HepG2 (cell line): ENCODE measurements around the gene STUB1. TPM values are rescaled to one million over a fixed set of nuclear protein-coding genes. Genes with fewer than 3 reads are reported as not detected.

Source experiments
- CREM ChIP-seq, 2 experiments: sonication (generic) in 1 of 2; formaldehyde crosslinking in 1 of 2; IDR thresholded peaks; 2 replicates each; pipeline versions ENCODE4 v1.4.0 to v1.6.1; 2016 to 2020; ENCODE audit warnings: antibody characterized with exemption in 1 of 2, mild to moderate bottlenecking in 1 of 2, missing genetic modification reagents in 1 of 2
- DNMT1 ChIP-seq: sonication (generic); formaldehyde crosslinking; IDR thresholded peaks from 2 replicates; pipeline ENCODE4 v1.5.1; 2020; ENCODE audit warnings: mild to moderate bottlenecking, missing genetic modification reagents
- DNMT3B ChIP-seq: conservative IDR thresholded peaks from 2 replicates; pipeline ENCODE4 v1.6.1; 2016; ENCODE audit warnings: missing biosample characterization, control low read depth
- GFI1 ChIP-seq: sonication (generic); formaldehyde crosslinking; IDR thresholded peaks from 2 replicates; pipeline ENCODE4 v1.5.0; 2020; ENCODE audit warnings: missing genetic modification reagents, mild to moderate bottlenecking, borderline replicate concordance
- MIXL1 ChIP-seq: IDR thresholded peaks from 2 replicates; pipeline ENCODE4 v1.6.1; 2016
- NBN ChIP-seq: fragments of 450-650 bp; conservative IDR thresholded peaks from 2 replicates; pipeline ENCODE4 v1.6.1; 2017
- PITX1 ChIP-seq: sonication (generic); formaldehyde crosslinking; IDR thresholded peaks from 2 replicates; pipeline ENCODE4 v1.5.1; 2020; ENCODE audit warnings: mild to moderate bottlenecking, missing genetic modification reagents
- PRMT3 ChIP-seq: sonication (generic); formaldehyde crosslinking; IDR thresholded peaks from 2 replicates; pipeline ENCODE4 v1.8.1; 2022; ENCODE audit warnings: low read depth, mild to moderate bottlenecking, moderate library complexity, missing genetic modification reagents, borderline replicate concordance
- SMARCC2 ChIP-seq: fragments of 450-650 bp; IDR thresholded peaks from 2 replicates; pipeline ENCODE4 v1.6.1; 2017; ENCODE audit warnings: antibody characterized with exemption, mild to moderate bottlenecking
- SMARCE1 ChIP-seq: fragments of 450-650 bp; IDR thresholded peaks from 2 replicates; pipeline ENCODE4 v1.6.1; 2017; ENCODE audit warnings: borderline replicate concordance
- SRF ChIP-seq: IDR thresholded peaks from 2 replicates; pipeline ENCODE4 v1.6.1; 2011; ENCODE audit warnings: mild to moderate bottlenecking, low read depth, low read length, moderate library complexity
- XRCC5 ChIP-seq: fragments of 200-400 bp; formaldehyde crosslinking; optimal IDR thresholded peaks from 2 replicates; pipeline ENCODE3; 2017; ENCODE audit warnings: mild to moderate bottlenecking, low read length
- ZFP41 ChIP-seq: sonication (generic); formaldehyde crosslinking; IDR thresholded peaks from 2 replicates; pipeline ENCODE4 v1.4.0; 2020; ENCODE audit warnings: mild to moderate bottlenecking, missing genetic modification reagents, borderline replicate concordance
- ZKSCAN8 ChIP-seq: IDR thresholded peaks from 2 replicates; pipeline ENCODE4 v1.6.1; 2016; ENCODE audit warnings: borderline replicate concordance, missing genetic modification reagents, missing compliant biosample characterization
- ZNF230 ChIP-seq: sonication (generic); formaldehyde crosslinking; IDR thresholded peaks from 2 replicates; pipeline ENCODE4 v1.4.0; 2020; ENCODE audit warnings: mild to moderate bottlenecking, missing genetic modification reagents
- ZNF597 ChIP-seq: sonication (generic); formaldehyde crosslinking; IDR thresholded peaks from 2 replicates; pipeline ENCODE4 v1.5.0; 2020; ENCODE audit warnings: missing genetic modification reagents
- ZNF670 ChIP-seq: sonication (generic); formaldehyde crosslinking; IDR thresholded peaks from 2 replicates; pipeline ENCODE4 v1.8.0; 2022; ENCODE audit warnings: mild to moderate bottlenecking, missing genetic modification reagents, borderline replicate concordance
- ZNF839 ChIP-seq: sonication (generic); formaldehyde crosslinking; IDR thresholded peaks from 2 replicates; pipeline ENCODE4 v1.4.0; 2020; ENCODE audit warnings: missing genetic modification reagents, mild to moderate bottlenecking, borderline replicate concordance
- ZSCAN9 ChIP-seq: IDR thresholded peaks from 2 replicates; pipeline ENCODE4 v1.6.1; 2016; ENCODE audit warnings: borderline replicate concordance
- polyA plus RNA-seq, 8 experiments: library from polyadenylated mRNA; depleted of rRNA in 3 of 8; stranded (reverse) in 7 of 8; unstranded in 1 of 8; fragments of >200 nt; fragmentation: Illumina TruSeq in 4 of 8; extraction: Trizol in 4 of 8; gene quantifications; 2 replicates each; pipeline versions ENCODE4 v1.2.1 to v1.2.3, GENCODE V29; 2011 to 2016; ENCODE audit warnings: low read depth in 4 of 8, missing spikeins in 1 of 8, mixed read lengths in 1 of 8; ENCODE audit not compliant: insufficient read depth in 1 of 8
- total RNA-seq, 5 experiments: library from RNA; depleted of rRNA; stranded (reverse); fragments of >200 nt; fragmentation: Illumina TruSeq; extraction: Trizol; gene quantifications; 2 replicates each; pipeline ENCODE4 v1.2.3, GENCODE V29; 2016; ENCODE audit warnings: low read depth in 1 of 5
- TF ChIP-seq, protein P1 (sequence below): sonication (generic); formaldehyde crosslinking; IDR thresholded peaks from 2 replicates; pipeline ENCODE4 v1.4.0; 2020; ENCODE audit warnings: missing genetic modification reagents, borderline replicate concordance
- TF ChIP-seq, protein P2 (sequence below): sonication (generic); formaldehyde crosslinking; IDR thresholded peaks from 2 replicates; pipeline ENCODE4 v1.8.0; 2022; ENCODE audit warnings: missing genetic modification reagents, mild to moderate bottlenecking, borderline replicate concordance
- TF ChIP-seq, protein P3 (sequence below): sonication (generic); formaldehyde crosslinking; IDR thresholded peaks from 2 replicates; pipeline ENCODE4 v1.4.0; 2020; ENCODE audit warnings: missing genetic modification reagents
- TF ChIP-seq, protein P4 (sequence below): sonication (generic); formaldehyde crosslinking; IDR thresholded peaks from 2 replicates; pipeline ENCODE4 v1.4.0; 2020; ENCODE audit warnings: missing genetic modification reagents

Gene STUB1
- total and polyA plus RNA-seq, 2 of the 13 experiments (the other 11 are each of a cell fraction or from before 2014, with no cell fraction given): 52.9 to 78.2 TPM

DNA sequence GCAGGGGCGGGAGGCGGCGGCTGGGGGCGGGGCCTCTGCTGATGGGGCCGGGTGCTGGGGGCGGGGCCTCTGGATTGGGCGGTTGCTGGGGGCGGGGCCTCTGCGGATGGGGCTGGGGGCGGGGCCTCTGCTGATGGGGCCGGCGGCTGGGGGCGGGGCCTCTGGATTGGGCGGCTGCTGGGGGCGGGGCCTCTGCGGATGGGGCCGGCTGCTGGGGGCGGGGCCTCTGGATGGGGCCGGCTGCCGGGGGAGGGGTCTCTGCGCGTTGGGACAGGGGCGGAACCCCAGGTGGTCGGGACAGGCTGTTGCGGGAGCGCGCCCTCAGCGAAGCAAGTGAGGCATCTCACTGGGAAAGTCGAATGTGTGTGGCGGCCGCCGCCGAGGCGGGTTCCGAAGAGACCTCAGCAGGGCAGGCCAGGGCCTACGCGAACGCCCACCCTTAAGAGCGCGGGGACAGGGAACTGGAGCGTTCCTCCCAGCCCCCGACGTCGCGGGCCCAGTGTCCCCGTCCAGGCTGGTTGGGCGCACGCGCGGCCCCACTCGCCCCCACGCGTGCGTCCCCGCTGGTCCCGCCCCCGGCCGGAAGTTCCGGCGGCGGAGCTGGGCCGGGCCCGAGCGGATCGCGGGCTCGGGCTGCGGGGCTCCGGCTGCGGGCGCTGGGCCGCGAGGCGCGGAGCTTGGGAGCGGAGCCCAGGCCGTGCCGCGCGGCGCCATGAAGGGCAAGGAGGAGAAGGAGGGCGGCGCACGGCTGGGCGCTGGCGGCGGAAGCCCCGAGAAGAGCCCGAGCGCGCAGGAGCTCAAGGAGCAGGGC lies at the start of gene STUB1 (continued):
- TF ChIP-seq, protein P1, sequence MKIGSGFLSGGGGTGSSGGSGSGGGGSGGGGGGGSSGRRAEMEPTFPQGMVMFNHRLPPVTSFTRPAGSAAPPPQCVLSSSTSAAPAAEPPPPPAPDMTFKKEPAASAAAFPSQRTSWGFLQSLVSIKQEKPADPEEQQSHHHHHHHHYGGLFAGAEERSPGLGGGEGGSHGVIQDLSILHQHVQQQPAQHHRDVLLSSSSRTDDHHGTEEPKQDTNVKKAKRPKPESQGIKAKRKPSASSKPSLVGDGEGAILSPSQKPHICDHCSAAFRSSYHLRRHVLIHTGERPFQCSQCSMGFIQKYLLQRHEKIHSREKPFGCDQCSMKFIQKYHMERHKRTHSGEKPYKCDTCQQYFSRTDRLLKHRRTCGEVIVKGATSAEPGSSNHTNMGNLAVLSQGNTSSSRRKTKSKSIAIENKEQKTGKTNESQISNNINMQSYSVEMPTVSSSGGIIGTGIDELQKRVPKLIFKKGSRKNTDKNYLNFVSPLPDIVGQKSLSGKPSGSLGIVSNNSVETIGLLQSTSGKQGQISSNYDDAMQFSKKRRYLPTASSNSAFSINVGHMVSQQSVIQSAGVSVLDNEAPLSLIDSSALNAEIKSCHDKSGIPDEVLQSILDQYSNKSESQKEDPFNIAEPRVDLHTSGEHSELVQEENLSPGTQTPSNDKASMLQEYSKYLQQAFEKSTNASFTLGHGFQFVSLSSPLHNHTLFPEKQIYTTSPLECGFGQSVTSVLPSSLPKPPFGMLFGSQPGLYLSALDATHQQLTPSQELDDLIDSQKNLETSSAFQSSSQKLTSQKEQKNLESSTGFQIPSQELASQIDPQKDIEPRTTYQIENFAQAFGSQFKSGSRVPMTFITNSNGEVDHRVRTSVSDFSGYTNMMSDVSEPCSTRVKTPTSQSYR (CRISPR knock-in tag): no peak
- TF ChIP-seq DNMT1 (CRISPR knock-in tag): peak; percentile 70; the same call in 1 of the 2 replicates
- TF ChIP-seq PITX1 (CRISPR knock-in tag): no peak
- TF ChIP-seq GFI1 (CRISPR knock-in tag): no peak
- no peak for TF ChIP-seq SMARCC2
- no peak for TF ChIP-seq ZNF670 (CRISPR knock-in tag)
- TF ChIP-seq, protein P2, sequence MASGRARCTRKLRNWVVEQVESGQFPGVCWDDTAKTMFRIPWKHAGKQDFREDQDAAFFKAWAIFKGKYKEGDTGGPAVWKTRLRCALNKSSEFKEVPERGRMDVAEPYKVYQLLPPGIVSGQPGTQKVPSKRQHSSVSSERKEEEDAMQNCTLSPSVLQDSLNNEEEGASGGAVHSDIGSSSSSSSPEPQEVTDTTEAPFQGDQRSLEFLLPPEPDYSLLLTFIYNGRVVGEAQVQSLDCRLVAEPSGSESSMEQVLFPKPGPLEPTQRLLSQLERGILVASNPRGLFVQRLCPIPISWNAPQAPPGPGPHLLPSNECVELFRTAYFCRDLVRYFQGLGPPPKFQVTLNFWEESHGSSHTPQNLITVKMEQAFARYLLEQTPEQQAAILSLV (CRISPR knock-in tag): no peak
- no peak for TF ChIP-seq ZSCAN9 (CRISPR knock-in tag)
- TF ChIP-seq ZKSCAN8: no peak
- TF ChIP-seq CREM (IDR thresholded peaks at IDR 0.05): no peak
- no peak for TF ChIP-seq CREM (CRISPR knock-in tag; IDR thresholded peaks at IDR 0.05)
- TF ChIP-seq ZNF230 (CRISPR knock-in tag): no peak
- TF ChIP-seq DNMT3B (CRISPR knock-in tag): no peak
- no peak for TF ChIP-seq SMARCE1
- TF ChIP-seq, protein P3, sequence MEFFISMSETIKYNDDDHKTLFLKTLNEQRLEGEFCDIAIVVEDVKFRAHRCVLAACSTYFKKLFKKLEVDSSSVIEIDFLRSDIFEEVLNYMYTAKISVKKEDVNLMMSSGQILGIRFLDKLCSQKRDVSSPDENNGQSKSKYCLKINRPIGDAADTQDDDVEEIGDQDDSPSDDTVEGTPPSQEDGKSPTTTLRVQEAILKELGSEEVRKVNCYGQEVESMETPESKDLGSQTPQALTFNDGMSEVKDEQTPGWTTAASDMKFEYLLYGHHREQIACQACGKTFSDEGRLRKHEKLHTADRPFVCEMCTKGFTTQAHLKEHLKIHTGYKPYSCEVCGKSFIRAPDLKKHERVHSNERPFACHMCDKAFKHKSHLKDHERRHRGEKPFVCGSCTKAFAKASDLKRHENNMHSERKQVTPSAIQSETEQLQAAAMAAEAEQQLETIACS (CRISPR knock-in tag): peak; percentile 70; the same call in 1 of the 2 replicates
- TF ChIP-seq, protein P4, sequence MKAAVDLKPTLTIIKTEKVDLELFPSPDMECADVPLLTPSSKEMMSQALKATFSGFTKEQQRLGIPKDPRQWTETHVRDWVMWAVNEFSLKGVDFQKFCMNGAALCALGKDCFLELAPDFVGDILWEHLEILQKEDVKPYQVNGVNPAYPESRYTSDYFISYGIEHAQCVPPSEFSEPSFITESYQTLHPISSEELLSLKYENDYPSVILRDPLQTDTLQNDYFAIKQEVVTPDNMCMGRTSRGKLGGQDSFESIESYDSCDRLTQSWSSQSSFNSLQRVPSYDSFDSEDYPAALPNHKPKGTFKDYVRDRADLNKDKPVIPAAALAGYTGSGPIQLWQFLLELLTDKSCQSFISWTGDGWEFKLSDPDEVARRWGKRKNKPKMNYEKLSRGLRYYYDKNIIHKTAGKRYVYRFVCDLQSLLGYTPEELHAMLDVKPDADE (CRISPR knock-in tag): no peak
- no peak for TF ChIP-seq MIXL1 (CRISPR knock-in tag)
- no peak for TF ChIP-seq XRCC5
- TF ChIP-seq ZFP41: no peak
- TF ChIP-seq ZNF597: no peak
- no peak for TF ChIP-seq ZNF839 (CRISPR knock-in tag)
- no peak for TF ChIP-seq PRMT3
- TF ChIP-seq SRF: no peak
- no peak for TF ChIP-seq NBN
